Activated CD4-positive, alpha-beta T cell treated with anti-CD3 and anti-CD28 coated beads, Interleukin-2, amount 10 ng/mL, durations not matched to agents 7 days and 5 days (primary cell): ENCODE results near the gene MAP2K5. TPM values are rescaled to one million over a fixed set of nuclear protein-coding genes. Genes with fewer than 3 reads are reported as not detected.

Experiments
- CTCF ChIA-PET: fragments of 350-600 bp; sonication (Branson Sonifier 250); formaldehyde crosslinking; loops from one replicate; lab custom pipeline; 2021; ENCODE audit warnings: antibody characterized with exemption; lab: Charles Lee
- POLR2A ChIA-PET: fragments of 350-600 bp; sonication (Branson Sonifier 250); formaldehyde crosslinking; loops from one replicate; lab custom pipeline; 2021; ENCODE audit warnings: antibody characterized with exemption; lab: Charles Lee
- DNase-seq: peaks from one replicate; pipeline ENCODE4 v3.0.0-alpha.2; 2020
- H3K27ac Mint-ChIP-seq: one replicate; pipeline ENCODE4 v1.8.0; 2021; ENCODE audit warnings: mild to moderate bottlenecking, moderate library complexity, mixed read lengths
- H3K27me3 Mint-ChIP-seq: one replicate; pipeline ENCODE4 v1.8.0; 2021; ENCODE audit warnings: mixed read lengths
- H3K36me3 Mint-ChIP-seq: one replicate; pipeline ENCODE4 v1.8.0; 2021; ENCODE audit warnings: low read depth, mixed read lengths
- H3K4me1 Mint-ChIP-seq: one replicate; pipeline ENCODE4 v1.8.0; 2021; ENCODE audit warnings: mixed read lengths
- H3K4me3 Mint-ChIP-seq: one replicate; pipeline ENCODE4 v1.8.0; 2021; ENCODE audit warnings: mild to moderate bottlenecking, moderate library complexity, mixed read lengths
- H3K9me3 Mint-ChIP-seq: one replicate; pipeline ENCODE4 v1.8.0; 2021; ENCODE audit warnings: mixed read lengths
- total RNA-seq, 2 experiments: library from RNA; stranded (reverse); gene quantifications; one replicate each; pipeline ENCODE4 v1.2.3, GENCODE V29; 2021

The MAP2K5 gene
- total RNA-seq, 2 experiments from 2014 or later: 25.9 to 26.3 TPM

DNA sequence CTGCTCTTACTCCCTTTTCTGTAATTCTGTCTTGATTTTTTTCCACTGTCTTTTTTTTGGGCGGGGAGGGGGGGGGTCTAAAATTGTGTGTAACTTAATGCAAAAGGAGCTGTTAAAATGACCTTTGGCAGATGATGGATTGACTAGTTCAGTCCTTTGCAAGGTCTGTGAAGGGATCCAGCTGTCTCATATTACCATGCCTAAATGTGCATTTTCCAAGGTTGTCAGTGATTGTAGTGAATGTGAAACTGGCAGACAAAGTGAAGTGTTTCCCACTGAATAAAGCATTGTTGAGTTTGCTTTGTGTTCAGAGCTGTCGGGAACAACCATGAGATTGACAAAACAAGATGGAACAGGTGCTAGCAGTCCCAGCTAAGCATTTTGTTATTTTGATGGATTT lies 172.7 kb downstream of the MAP2K5 start:
- no peak for DNase-seq
- CTCF ChIA-PET: no interaction called here
- H3K9me3 Mint-ChIP-seq: no peaks in the 10 kb centered on the region
- no peak overlapping the region for H3K27ac Mint-ChIP-seq
- peaks cover 10% of the 10 kb centered on the region for H3K36me3 Mint-ChIP-seq
- no peaks in the 10 kb centered on the region for H3K4me1 Mint-ChIP-seq
- H3K4me3 Mint-ChIP-seq: no peak overlapping the region
- POLR2A ChIA-PET: no interaction called here
- H3K27me3 Mint-ChIP-seq: no peaks in the 10 kb centered on the region

DNA sequence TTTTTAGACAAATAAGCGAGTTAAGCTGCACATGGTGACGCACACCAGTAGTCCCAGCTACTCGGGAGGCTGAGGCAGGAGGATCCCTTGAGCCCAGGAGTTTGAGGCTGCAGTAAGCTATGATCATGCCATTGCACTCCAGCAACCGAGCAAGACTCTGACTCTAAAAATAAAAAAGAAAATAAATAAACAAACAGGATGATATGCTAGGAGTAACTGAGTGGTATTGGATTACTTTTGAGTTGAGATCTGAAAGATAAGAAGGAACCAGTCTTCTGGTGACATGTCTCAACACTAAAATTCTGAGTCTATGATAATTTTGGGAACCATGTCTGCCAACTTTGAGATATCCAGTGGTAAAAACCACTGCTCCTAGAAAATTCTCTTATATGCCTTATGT lies 173.7 kb downstream of the MAP2K5 start:
- ChIA-PET POLR2A (no interaction called here), CTCF (interaction anchor here (1.0 kb wide), 1 partner anchor 28 kb away, joined by 3 read pairs; no protein-coding TSS in a partner anchor)
- no peak for DNase-seq
- no peak overlapping the region for H3K27ac Mint-ChIP-seq
- no peak overlapping the region for H3K4me3 Mint-ChIP-seq
- H3K27me3 Mint-ChIP-seq: no peaks in the 10 kb centered on the region
- peaks cover 7% of the 10 kb centered on the region for H3K36me3 Mint-ChIP-seq
- no peaks in the 10 kb centered on the region for H3K4me1 Mint-ChIP-seq
- H3K9me3 Mint-ChIP-seq: no peaks in the 10 kb centered on the region

DNA sequence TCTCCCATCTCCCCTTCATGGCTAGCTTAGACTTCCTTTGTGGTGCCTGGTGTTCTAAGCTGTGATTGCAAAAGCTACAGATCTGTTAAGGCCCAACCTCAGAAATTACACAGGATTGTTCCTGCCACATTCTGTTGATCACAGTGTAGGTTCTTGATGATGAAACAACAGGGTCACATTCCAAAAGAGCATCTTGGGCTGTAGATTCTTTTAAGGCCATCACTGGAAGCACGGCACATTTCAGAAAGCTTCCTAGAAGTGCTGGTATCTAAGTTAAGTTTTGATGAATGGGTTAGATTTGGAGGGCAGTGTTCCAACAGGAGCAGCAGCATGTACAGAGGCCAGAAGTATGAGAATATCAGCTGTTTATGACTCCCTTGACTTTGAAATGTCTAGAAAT lies 175.3 kb downstream of the MAP2K5 start:
- Mint-ChIP-seq H3K27ac (no peak overlapping the region), H3K27me3 (no peaks in the 10 kb centered on the region), H3K36me3 (peaks cover 7% of the 10 kb centered on the region), H3K9me3 (no peaks in the 10 kb centered on the region), H3K4me1 (no peaks in the 10 kb centered on the region), H3K4me3 (no peak overlapping the region)
- POLR2A ChIA-PET: no interaction called here
- DNase-seq: no peak
- CTCF ChIA-PET: interaction anchor here (0.6 kb wide), 1 partner anchor 979 kb away, joined by 3 read pairs; no protein-coding TSS in a partner anchor

DNA sequence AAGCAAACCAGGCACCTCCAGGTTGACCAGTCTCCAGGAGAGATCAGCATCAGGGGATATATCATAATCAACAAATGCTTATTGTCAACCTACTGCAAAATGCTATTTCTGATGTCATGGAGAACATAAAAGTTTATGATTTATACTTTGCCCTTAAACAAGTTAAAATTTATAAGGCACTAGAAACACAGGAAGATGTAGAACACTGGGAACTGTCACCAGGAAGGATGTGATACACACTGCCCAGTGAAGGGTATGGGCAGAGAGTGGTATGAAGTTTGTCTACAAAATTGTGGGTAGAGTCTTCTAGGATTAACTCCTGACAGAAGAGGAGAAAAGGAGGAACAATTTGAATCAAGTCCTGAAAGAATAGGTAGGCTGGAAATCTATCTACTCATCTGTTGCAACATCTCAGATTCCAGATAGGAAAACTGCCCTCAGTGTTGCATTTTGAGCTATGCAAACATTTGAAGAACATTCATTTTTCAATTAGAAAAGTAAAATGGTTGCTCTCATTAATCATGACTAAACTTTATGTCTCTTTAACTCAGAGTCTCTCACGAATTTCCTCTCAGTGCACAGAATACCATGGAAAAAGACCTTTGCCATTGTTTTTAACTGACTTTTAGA lies 176.9 kb downstream of the MAP2K5 start:
- Mint-ChIP-seq H3K9me3 (no peaks in the 10 kb centered on the region), H3K27ac (no peak overlapping the region), H3K4me3 (no peak overlapping the region), H3K36me3 (peaks cover 7% of the 10 kb centered on the region), H3K4me1 (peaks cover under 1% of the 10 kb centered on the region), H3K27me3 (no peaks in the 10 kb centered on the region)
- ChIA-PET CTCF (interaction anchor here (0.8 kb wide), 1 partner anchor 32 kb away, joined by 3 read pairs; no protein-coding TSS in a partner anchor), POLR2A (no interaction called here)
- no peak for DNase-seq

DNA sequence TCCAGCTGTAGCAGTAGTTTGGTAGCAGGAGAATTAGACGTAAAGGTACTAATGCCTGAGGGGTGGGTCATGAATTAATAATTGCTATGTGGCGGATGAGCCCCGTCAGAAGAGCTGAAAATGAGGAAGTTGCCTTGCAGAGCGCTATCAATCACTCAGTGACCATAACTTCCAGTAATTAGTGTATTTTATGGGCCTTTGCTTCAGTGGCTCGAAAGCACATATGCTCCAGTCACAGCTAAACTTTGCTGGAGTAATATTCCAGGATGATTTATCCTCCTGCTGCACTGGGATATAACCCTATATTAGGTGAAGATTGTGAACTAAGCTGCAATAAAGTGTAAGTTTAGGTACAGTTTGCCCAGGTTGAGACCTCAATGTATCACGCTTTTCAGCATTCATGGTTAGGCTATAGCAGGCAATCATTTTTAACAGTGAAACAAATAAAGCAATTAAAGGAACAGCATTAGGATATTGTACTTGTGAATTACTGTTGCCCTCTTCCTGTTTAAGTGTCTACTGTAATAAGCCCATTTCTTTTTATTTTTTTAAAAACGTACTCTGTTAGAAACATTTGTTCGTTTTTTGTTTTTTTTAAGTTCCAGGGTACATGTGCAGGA lies 178.2 kb downstream of the MAP2K5 start:
- no peak for DNase-seq
- H3K36me3 Mint-ChIP-seq: peaks cover 1% of the 10 kb centered on the region
- H3K27ac Mint-ChIP-seq: no peak overlapping the region
- CTCF ChIA-PET: interaction anchor here (0.8 kb wide), 1 partner anchor 34 kb away, joined by 3 read pairs; no protein-coding TSS in a partner anchor
- no peaks in the 10 kb centered on the region for H3K27me3 Mint-ChIP-seq
- H3K4me3 Mint-ChIP-seq: no peak overlapping the region
- peaks cover 5% of the 10 kb centered on the region for H3K4me1 Mint-ChIP-seq
- POLR2A ChIA-PET: no interaction called here
- no peaks in the 10 kb centered on the region for H3K9me3 Mint-ChIP-seq

DNA sequence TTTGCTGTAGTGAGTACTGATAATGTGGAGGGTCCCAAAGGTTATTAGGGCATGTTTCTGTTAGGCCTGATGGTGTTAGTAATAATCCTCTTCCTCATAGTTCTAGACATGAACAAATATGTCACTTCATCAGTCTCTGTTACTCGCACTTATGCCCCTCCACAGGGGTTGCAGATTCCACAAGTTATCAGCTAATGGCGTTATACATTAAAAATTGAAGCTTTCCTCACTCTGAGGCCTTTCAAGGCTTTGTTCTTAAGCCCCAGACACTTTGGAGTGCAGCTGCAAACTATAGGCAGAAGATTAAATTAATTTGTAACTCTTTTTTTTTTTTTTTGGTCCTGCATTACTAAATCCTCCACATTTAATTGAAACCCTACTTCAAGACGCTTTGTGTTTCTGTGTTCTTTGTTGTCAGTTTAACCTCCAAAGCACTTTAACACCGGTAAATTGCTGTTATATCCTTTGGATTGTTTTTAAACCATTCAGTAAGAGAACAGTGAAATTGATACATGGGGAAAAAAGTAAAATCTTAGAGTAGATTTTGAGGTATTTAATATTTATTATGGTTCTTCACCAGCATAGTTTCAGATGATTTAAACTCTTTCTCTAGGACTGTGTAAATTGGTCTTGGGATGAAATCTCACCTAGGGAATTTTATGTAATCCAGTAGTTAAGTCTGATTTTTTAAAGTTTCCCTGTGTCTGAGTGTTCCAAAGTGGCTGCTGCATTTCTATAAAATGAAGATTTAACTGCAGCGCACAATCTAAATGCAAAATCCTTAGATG lies 179.7 kb downstream of the MAP2K5 start:
- DNase-seq: no peak
- ChIA-PET CTCF (no interaction called here), POLR2A (interaction anchor here (0.7 kb wide), 1 partner anchor 539 kb away, joined by 7 read pairs; no protein-coding TSS in a partner anchor)
- H3K27me3 Mint-ChIP-seq: no peaks in the 10 kb centered on the region
- no peaks in the 10 kb centered on the region for H3K9me3 Mint-ChIP-seq
- H3K4me3 Mint-ChIP-seq: no peak overlapping the region
- peaks cover 5% of the 10 kb centered on the region for H3K4me1 Mint-ChIP-seq
- H3K36me3 Mint-ChIP-seq: peaks cover 1% of the 10 kb centered on the region
- H3K27ac Mint-ChIP-seq: no peak overlapping the region

DNA sequence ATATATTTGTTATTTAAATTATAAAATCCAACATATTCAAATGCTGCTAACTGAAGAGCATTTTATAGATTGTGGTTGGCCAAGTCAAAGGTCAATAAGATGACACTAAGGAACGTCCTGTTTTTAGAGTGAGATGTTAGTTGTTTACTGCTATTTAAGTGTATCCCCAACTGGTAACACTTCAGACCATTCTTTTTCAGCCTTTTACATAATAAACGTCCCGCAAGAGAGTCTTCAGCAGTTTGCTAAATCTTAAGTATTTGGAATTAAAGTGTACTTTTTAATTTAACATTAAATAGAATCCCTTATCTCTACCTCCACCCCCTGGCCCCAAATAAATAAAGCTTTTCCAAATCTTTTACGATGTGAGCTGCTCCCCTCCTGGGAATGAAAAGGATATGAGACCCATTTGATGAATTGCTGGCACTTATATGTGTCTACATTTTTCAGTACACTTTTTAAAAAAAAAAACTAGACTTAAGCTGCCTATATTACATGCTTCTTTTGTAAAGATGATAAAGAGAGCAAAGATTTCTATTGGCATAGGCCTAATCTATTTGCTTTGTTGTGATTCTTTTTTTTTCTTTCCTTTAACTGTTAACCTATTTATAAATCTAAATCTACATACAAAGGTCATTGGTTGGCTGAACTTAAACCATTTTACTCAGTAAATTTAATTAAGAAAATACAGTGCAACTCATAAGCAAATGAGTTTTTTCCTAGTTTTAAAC lies 181.0 kb downstream of the MAP2K5 start:
- H3K9me3 Mint-ChIP-seq: no peaks in the 10 kb centered on the region
- H3K27ac Mint-ChIP-seq: no peak overlapping the region
- no peaks in the 10 kb centered on the region for H3K27me3 Mint-ChIP-seq
- no peak overlapping the region for H3K4me3 Mint-ChIP-seq
- POLR2A ChIA-PET: no interaction called here
- H3K4me1 Mint-ChIP-seq: peaks cover 5% of the 10 kb centered on the region
- peaks cover 1% of the 10 kb centered on the region for H3K36me3 Mint-ChIP-seq
- CTCF ChIA-PET: no interaction called here
- no peak for DNase-seq

DNA sequence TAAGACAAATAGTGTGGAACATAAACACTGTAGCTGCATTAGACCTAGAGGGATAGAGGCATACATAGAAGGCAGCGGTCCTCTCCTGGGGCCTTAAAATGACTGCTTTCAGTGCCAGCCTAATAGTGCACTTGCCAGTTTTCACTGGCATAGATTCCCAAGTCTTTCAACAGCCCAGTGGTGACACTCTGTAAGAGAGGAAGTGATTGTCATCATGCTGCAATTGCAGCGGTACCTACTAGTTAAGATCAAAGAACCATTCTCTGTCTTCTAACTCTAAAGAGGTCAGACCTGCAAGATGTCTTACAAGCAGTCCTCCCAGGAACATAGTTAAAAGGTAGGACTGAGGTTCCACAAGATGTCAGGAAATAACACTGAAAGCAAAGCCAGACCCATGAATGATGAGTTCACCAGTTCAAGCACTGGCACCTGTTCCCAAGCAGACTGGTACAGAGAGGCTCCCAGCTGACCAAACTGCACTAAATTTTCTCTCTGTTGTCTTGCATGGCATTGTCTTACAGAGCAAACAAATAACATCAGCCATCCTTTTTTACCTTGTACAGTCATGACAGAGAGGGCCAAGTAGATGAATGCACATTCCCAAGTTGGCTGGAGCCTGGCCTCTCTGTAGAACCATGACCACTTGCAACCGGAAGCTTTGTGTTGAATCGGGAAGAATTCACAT lies 182.3 kb downstream of the MAP2K5 start:
- Mint-ChIP-seq H3K27me3 (no peaks in the 10 kb centered on the region), H3K27ac (no peak overlapping the region), H3K36me3 (no peaks in the 10 kb centered on the region), H3K4me1 (peaks cover 5% of the 10 kb centered on the region), H3K4me3 (no peak overlapping the region), H3K9me3 (no peaks in the 10 kb centered on the region)
- no peak for DNase-seq
- POLR2A ChIA-PET: no interaction called here
- CTCF ChIA-PET: interaction anchor here (0.6 kb wide), 1 partner anchor 17 kb away, joined by 4 read pairs; no protein-coding TSS in a partner anchor

DNA sequence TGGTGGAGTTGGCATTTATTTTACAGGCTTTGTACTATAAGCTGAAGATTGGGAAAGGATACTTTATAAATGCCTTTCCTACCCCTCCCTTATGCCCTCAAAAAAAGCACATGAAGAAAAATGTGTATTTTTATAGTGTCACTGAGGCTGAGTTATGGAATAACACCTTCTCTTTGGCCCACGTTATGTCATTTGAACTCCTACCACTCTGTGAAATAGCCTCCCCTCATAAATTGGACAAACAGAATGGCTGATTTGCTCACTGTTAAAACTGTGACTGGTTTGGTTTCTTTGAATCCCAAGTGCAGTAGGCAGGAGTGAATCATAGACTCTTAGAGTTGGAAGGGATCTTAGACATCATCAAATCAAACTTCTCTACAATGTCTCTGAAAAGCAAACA lies 187.6 kb downstream of the MAP2K5 start:
- H3K27me3 Mint-ChIP-seq: no peaks in the 10 kb centered on the region
- no peaks in the 10 kb centered on the region for H3K36me3 Mint-ChIP-seq
- H3K4me1 Mint-ChIP-seq: peaks cover 6% of the 10 kb centered on the region
- no peak for DNase-seq
- POLR2A ChIA-PET: no interaction called here
- H3K9me3 Mint-ChIP-seq: no peaks in the 10 kb centered on the region
- H3K27ac Mint-ChIP-seq: no peak overlapping the region
- CTCF ChIA-PET: no interaction called here
- H3K4me3 Mint-ChIP-seq: no peak overlapping the region

DNA sequence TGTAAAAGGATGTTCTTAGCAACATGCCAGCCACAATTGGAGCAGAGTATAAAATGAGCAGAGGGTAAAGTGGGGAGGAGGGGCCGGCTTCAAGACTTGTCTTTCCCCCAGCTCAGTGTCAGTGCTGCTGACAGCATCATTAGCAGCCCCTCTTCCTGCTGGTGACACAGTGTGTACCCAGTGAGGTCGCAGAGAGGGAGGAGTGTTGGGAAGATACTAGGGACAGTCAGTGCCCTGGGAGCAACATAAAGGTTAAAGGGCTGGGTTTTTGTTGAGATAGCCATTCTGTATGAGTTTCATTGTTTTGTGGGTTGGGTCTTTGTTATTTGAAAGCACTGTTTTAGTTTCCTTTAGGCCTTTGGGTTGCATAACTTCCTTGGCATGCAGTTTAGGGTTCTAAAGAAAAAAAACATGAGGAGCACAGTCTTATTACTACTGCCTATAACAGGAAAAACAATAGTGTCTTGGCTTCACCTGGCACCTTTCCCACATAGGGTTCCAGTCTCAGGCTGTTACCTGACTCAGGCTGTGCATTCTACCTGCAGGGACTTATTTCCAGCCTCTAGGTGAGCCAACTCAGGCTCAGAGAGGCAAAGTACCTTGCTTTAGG lies 188.7 kb downstream of the MAP2K5 start:
- no peak for DNase-seq
- Mint-ChIP-seq H3K27ac (no peak overlapping the region), H3K4me1 (peaks cover 17% of the 10 kb centered on the region), H3K27me3 (no peaks in the 10 kb centered on the region), H3K9me3 (no peaks in the 10 kb centered on the region), H3K4me3 (no peak overlapping the region), H3K36me3 (no peaks in the 10 kb centered on the region)
- POLR2A ChIA-PET: no interaction called here
- CTCF ChIA-PET: no interaction called here

DNA sequence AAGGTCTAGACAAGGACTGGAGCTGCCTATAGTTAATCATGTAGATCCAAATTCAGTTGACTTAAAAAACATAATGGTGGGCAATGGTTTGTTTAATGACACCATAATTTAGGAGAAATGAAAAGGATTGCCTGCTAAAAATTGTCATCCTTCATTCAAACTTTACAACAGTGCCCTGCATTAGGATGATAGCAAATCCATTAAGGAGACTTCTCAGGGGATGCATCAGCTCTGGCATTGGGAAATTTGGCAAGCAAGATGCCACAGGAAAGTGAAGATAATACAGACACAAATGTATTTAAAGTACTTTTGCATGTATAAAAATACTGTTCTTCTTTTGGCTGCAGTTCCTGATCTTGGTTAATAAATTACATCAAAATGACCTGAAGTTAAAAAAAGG lies 189.7 kb downstream of the MAP2K5 start:
- Mint-ChIP-seq H3K27ac (no peak overlapping the region), H3K9me3 (no peaks in the 10 kb centered on the region), H3K4me3 (no peak overlapping the region), H3K4me1 (peaks cover 17% of the 10 kb centered on the region), H3K36me3 (no peaks in the 10 kb centered on the region), H3K27me3 (no peaks in the 10 kb centered on the region)
- ChIA-PET CTCF (no interaction called here), POLR2A (no interaction called here)
- DNase-seq: no peak
